Lower leg skin (tissue), 3 donors: Measurements from ENCODE around the gene LIN7A.

Experiments
- POLR2A ChIP-seq, 2 donors: fragments of 450-650 bp; IDR thresholded peaks; one replicate each; pipeline ENCODE4 v1.6.1; 2016 to 2017; ENCODE audit warnings: antibody characterized with exemption in 2 of 2, mild to moderate bottlenecking in 1 of 2, moderate library complexity in 1 of 2
- TF ChIP-seq, protein P1 (sequence below), 3 donors: fragments of 450-650 bp; IDR thresholded peaks; one replicate each; pipeline ENCODE4 v1.5.1; 2016; ENCODE audit warnings: antibody characterized with exemption in 3 of 3, mild to moderate bottlenecking in 3 of 3, moderate library complexity in 2 of 3

- TF ChIP-seq, protein P1, sequence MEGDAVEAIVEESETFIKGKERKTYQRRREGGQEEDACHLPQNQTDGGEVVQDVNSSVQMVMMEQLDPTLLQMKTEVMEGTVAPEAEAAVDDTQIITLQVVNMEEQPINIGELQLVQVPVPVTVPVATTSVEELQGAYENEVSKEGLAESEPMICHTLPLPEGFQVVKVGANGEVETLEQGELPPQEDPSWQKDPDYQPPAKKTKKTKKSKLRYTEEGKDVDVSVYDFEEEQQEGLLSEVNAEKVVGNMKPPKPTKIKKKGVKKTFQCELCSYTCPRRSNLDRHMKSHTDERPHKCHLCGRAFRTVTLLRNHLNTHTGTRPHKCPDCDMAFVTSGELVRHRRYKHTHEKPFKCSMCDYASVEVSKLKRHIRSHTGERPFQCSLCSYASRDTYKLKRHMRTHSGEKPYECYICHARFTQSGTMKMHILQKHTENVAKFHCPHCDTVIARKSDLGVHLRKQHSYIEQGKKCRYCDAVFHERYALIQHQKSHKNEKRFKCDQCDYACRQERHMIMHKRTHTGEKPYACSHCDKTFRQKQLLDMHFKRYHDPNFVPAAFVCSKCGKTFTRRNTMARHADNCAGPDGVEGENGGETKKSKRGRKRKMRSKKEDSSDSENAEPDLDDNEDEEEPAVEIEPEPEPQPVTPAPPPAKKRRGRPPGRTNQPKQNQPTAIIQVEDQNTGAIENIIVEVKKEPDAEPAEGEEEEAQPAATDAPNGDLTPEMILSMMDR (IDR thresholded peaks at IDR 0.05), result no peak
- no peak for TF ChIP-seq POLR2A (IDR thresholded peaks at IDR 0.05)
Measured at GRCh38 chr12:80845639-80846038, 92.1 kb downstream of the LIN7A start.
